Retinal pigment epithelial cell (primary cell): Measurements from ENCODE around the gene DYNLT1.

Source experiments
- DNase-seq: peaks from one replicate; pipeline ENCODE4 v3.0.0-alpha.2; 2010; ENCODE audit warnings: low read depth
- H3K4me3 ChIP-seq: 2 replicates; pipeline ENCODE4 v1.5.1; 2011; ENCODE audit warnings: mild to moderate bottlenecking, low read length, control low read depth, moderate library complexity
- TF ChIP-seq, protein P1 (sequence below): conservative IDR thresholded peaks from 2 replicates; pipeline ENCODE4 v1.5.1; 2011; ENCODE audit warnings: low read depth, low read length, control low read depth, inconsistent platforms

Gene DYNLT1

GRCh38 chr6:158669145-158670035, 24.8 kb upstream of the DYNLT1 start:
- H3K4me3 ChIP-seq = no peak overlapping the region
- no peak for DNase-seq
- TF ChIP-seq, protein P1, sequence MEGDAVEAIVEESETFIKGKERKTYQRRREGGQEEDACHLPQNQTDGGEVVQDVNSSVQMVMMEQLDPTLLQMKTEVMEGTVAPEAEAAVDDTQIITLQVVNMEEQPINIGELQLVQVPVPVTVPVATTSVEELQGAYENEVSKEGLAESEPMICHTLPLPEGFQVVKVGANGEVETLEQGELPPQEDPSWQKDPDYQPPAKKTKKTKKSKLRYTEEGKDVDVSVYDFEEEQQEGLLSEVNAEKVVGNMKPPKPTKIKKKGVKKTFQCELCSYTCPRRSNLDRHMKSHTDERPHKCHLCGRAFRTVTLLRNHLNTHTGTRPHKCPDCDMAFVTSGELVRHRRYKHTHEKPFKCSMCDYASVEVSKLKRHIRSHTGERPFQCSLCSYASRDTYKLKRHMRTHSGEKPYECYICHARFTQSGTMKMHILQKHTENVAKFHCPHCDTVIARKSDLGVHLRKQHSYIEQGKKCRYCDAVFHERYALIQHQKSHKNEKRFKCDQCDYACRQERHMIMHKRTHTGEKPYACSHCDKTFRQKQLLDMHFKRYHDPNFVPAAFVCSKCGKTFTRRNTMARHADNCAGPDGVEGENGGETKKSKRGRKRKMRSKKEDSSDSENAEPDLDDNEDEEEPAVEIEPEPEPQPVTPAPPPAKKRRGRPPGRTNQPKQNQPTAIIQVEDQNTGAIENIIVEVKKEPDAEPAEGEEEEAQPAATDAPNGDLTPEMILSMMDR = no peak

DNA sequence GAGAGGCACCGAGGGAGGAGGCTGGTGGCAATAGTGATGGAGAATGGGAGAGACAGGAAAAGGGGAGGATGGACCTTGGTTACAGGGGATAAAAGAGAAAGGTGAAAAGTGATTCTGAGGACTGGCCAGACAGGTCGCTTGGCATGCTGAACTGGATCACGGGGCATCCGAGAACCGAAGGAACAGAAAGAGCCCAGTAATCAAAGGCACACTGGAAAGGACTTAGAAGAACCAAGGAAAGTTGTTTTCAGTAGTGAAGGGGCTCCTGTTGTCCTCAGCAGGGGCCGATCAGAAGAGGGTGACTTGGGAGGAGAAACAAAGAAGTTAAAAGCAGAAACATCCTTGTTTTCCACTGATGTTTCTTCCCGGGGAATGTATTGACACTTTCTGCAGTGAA, 24.2 kb upstream of the DYNLT1 start:
- DNase-seq = no peak
- H3K4me3 ChIP-seq = no peak overlapping the region
- TF ChIP-seq, protein P1 = no peak

- H3K4me3 ChIP-seq = no peak overlapping the region
- no peak for DNase-seq
- TF ChIP-seq, protein P1 = no peak
Measured at GRCh38 chr6:158667360-158667981, 22.9 kb upstream of the DYNLT1 start.

DNA sequence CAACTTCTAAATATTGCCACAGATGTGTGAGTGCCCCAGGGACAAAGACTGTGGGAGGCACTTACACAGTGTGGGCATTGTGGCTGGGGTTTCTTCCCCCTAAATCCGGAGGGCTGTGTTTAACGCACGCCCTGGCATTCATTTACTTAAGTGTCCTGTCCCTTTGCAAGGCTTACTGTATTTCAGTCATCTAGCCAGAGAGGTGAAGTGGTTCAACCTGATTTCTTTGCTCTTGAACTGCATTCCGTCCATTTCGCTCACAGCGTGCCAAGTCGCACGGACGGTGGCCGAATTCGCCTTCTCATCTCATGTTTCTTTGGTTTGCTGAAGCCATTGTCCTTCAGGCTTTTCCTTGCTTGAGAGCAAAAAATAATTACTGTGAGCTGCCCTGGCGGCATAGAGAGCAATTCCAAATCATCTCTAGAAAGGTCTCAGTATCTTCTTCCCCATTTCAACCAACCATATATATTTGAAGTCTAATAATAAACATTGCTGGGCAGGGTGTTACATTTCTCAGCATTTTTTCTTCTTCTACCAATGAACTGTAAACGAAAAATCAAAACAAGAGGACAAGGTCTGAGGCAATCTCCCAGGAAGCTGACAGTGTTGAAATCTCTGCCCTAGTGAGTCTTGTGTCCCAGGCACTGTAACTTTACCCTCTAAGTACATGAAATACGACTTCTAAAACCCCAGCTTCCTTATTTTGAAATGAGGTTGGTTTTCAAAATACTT, 22.3 kb upstream of the DYNLT1 start:
- no peak overlapping the region for H3K4me3 ChIP-seq
- no peak for DNase-seq
- TF ChIP-seq, protein P1 = no peak

GRCh38 chr6:158665332-158665731, 20.8 kb upstream of the DYNLT1 start:
- no peak overlapping the region for H3K4me3 ChIP-seq
- TF ChIP-seq, protein P1 = no peak
- no peak for DNase-seq

DNA sequence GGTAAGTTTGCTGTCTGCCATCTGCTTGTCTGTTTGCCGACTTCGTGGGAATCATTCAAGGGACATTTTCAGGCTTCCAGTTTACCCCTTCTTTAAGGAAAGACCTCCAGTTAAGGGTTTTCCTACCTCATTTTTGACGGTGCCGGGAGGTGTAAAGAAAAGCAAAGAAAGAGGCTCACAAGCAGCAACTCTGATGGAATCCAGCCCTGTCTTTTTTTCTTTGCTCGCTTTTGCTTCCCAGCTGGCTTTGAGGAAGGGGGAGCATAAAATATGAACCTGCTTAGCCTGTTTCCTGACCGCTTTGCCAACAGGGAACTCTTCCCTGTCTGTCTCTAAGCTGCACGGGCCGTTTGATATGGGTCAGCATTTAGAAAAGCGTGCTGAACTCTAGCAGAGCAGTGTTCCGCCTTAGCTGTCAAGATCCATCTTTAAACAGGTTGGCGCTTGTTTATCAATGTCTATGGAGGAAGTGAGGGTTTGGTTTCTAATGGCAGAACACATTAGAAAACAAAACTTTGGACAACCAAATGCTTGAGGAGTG, 19.2 kb upstream of the DYNLT1 start:
- TF ChIP-seq, protein P1 = no peak
- no peak overlapping the region for H3K4me3 ChIP-seq
- DNase-seq = no peak
